Activated naive CD8-positive, alpha-beta T cell treated with anti-CD3 and anti-CD28 coated beads, Interleukin-2, amount 50 U/mL, for 16 hours (primary cell): ENCODE data around the gene MICU1.
"Not testable (repeated sequence)": the region's sequence is repeated elsewhere in the genome, so short reads cannot be mapped to it uniquely, and the experiment has no call there.

ENCODE experiments used
- DNase-seq: peaks from one replicate; pipeline ENCODE4 v3.0.0-alpha.2; 2020; ENCODE audit warnings: low read depth, low spot score

Gene MICU1, protein sequence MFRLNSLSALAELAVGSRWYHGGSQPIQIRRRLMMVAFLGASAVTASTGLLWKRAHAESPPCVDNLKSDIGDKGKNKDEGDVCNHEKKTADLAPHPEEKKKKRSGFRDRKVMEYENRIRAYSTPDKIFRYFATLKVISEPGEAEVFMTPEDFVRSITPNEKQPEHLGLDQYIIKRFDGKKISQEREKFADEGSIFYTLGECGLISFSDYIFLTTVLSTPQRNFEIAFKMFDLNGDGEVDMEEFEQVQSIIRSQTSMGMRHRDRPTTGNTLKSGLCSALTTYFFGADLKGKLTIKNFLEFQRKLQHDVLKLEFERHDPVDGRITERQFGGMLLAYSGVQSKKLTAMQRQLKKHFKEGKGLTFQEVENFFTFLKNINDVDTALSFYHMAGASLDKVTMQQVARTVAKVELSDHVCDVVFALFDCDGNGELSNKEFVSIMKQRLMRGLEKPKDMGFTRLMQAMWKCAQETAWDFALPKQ

DNA sequence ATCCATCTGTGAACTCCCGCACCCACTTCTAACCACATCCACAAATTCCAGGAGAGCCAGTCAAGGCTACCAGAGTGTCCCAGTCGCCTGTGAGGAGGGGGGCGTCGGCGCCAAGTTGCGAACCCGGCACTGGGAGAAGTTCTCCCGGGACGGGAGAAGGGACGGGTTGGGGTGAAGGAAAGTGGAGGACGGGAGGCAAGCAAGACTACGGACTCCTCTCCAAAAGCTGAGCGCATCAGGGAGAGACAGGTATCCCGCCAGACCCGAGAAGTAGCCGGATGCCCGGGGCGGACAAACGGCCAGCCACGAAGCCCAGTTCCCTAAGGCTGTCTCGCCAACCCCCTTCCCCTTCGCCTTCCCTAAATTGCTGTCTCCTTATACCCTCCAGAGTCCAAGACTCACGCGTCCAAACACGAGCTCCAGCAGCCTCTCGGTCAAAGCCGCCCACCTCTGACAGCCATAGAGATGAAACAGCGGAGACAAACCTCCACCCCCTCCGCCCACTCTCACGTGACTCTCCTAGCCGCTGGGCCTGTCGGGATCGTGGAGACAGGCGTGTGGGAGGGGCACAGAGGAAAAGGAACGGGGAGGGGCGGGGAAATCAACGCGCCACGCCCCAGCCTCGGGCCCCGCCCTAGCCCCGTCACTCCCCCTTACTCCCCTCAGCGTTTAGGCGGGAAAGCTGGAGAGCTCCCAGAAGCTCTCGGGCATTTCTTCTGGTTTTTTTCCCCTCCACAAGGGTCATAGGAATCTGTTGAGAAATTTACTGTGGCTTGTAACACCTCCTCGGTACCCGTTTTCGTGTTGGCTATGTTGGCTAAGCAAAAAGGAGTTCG, at the start of gene MICU1:
TSS of gene MICU1 (minus strand) at position 472 of the 836 bp plus-strand sequence. CDS start 59,286 bp downstream, outside the sequence.
- DNase-seq: peak; percentile 87

DNA sequence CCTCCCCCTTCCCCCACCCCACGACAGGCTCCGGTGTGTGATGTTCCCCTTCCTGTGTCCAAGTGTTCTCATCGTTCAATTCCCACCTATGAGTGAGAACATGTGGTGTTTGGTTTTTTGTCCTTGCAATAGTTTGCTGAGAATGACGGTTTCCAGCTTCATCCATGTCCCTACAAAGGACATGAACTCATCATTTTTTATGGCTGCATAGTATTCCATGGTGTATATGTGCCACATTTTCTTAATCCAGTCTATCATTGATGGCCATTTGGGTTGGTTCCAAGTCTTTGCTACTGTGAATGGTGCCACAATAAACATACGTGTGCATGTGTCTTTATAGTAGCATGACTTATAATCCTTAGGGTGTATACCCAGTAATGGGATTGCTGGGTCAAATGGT, 48.3 kb upstream of the MICU1 start:
- not testable (repeated sequence) for DNase-seq

DNA sequence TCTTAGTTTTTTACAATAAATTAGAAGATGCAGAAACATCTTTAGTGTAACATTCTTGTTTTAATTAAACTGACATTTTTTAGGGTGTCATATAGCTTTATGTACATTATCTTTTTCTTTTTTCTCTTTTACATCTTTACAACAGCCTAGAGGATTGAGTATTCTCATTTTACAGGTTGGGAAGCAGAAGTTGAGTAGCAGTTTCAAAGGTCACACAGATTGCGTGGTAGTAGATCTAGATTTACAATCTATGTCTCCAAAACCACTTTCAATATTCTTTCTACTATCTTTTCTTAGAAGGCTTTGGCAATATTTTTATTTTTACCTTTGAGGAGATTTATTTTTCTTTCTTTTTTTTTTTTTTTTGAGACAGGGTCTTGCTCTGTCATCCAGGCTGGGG, 47.4 kb upstream of the MICU1 start:
- DNase-seq: no peak

DNA sequence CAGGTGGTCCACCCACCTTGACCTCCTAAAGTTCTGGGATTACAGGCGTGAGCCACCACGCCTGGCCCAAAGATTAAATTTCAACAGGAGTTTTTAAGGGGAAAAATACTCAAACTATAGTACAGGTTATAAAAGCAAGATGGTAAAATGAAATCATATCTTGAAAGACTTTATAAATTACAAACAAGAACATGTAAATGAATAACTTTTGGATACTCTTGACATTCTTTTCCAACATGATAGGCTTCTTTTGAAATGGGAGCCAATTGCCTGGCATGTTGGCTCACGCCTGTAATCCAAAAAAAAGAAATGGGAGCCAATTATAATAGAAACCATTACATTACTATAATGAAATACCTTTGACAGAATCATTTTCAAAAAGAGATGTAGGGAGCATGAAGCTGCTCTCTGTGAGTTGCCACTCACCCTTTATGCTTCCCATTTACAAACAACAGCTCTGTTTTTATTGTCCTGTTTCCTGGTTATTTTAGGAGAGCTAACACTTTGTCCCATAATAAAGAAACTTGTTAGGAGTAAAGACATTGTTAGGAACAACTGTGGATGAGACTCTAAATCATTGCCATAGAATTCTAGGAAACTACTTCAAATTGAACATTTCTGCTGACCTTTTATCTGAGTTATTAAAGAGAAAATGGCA, 41.5 kb upstream of the MICU1 start:
- DNase-seq: no peak

DNA sequence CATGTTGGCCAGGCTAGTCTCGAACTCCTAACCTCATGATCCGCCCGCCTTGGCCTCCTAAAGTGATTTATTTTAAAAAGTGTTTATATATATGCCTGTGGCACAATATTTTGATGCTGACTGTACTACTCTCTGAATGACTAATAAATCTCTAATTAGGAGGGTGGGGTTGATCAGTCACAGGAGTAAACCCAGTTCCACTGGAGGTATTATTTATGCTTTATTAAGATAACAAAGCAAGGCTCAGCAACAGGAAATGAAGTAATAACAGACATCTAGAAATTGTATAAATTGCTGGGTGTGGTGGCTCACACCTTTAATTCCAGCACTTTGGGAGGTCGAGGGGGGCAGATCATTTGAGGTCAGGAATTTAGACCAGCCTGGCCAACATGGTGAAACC, 40.0 kb upstream of the MICU1 start:
- no peak for DNase-seq

DNA sequence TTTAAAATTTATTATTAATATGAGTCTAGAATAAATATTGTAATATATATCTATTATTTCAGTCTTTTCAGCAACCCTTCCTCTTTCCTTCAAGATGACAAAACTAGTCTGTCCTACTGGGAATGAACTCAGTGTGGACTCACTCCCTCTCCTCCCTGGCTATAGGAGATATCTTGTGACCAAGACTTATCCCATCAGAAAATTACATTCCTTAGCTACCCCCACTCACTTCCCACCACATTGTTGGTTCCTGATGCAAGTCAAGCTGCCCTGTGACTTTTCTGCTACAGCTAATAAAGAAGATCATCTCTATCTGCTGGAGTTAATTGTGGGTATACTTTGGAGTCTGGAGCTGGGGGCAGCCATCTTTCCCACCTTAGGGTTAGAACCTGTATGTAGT, 38.1 kb upstream of the MICU1 start:
- DNase-seq: no peak

DNA sequence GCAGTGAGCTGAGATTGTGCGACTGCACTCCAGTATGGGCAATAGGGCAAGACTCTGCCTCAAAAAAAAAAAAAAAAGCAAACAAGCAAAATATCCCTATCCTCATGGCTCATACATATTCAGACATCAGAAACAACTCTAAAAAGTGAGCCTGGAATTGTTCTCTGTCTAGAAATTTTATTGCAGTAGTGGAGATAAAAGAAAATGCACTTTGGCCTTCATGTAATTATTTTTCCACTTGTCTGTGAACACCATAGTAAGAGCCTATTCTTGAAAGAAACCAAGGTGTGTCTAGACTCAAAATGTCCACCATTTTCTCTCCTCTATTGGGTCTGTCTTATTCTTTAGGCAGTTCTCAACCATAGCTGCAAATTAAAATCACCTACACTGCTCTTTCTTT, 35.6 kb upstream of the MICU1 start:
- DNase-seq: no peak

DNA sequence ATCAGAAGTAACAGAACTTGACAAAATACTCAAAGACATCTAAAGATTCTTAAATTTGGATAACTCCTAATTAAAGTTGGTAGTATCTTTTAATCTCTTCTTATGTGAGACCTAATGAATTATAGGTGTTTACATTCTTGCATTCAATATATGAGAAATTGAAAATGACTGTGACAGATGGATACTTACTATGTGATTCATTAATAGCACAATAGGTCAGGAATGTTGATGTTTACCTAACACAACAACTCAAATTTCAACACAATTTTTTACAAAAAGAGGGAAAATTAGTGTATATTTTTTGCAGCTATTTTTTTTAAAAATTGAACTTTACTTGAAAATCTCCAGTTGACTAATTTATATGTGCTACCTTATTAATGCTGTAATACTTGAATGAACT, 34.3 kb upstream of the MICU1 start:
- no peak for DNase-seq

DNA sequence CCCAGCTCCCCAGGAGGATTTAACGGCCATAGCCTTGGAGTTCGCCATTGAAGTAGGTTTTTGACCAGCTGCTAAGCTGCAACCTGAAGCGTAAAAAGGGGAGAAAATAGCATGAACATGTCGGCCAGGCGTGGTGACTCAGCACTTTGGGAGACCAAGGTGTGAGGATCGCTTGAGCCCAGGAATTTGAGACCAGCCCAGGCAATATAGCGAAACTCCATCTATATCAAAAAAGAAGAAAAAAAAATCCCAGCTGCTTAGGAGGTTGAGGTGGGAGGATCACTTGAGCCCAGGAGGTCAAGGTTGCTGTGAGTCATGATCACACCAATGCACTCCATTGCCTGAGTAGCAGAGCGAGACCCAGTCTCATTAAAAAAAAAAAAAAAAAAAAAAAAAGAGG, 33.8 kb upstream of the MICU1 start:
- no peak for DNase-seq

DNA sequence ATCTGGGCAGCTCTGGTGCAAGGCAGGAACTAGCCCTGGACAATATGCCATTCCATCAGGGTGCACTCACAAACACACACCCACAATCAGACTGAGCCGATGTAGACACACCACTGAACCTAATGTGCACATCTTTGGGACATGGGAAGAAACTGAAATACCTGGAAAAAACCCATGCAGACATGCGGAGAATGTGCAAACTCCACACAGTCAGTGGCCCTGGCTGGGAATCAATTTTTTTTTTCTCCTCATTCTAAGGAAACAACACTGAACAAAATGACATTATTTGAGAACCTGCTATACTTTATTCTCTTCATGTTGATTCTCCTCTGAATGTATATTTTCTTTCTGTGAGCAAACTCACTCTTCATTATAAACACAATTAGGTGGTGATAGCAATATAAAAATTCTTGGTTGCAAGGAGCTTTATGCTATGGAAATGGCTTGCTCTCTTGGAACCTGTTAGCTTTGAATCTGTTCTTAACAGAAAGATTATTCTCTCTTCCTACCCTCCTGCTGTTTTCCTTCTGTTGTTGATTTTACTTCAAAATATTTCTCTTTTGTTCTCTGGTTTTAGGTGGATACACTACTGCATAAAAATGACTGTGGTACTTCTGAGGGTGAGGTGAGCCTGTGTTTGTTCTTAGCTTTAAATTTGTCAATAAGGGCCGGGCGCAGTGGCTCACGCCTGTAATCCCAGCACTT, 33.0 kb upstream of the MICU1 start:
- no peak for DNase-seq

DNA sequence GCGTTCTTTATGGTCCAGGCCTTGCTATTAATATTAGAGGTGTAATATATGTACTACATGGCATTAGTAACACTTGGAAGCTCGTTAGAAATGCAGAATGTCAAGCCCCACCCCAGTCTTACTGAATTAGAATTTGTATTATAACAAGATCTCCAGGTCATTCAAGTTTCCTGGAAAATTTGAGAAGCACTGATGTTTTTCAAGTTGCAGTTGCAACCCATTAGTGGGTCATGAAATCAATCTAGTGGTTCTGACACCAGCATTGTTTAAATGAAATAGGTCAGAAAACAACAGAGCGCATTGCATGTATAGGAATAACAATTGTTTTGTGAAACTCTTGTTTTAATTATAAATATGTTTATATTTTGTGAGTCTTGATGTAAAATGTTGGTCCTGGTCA, 28.8 kb upstream of the MICU1 start:
- no peak for DNase-seq

DNA sequence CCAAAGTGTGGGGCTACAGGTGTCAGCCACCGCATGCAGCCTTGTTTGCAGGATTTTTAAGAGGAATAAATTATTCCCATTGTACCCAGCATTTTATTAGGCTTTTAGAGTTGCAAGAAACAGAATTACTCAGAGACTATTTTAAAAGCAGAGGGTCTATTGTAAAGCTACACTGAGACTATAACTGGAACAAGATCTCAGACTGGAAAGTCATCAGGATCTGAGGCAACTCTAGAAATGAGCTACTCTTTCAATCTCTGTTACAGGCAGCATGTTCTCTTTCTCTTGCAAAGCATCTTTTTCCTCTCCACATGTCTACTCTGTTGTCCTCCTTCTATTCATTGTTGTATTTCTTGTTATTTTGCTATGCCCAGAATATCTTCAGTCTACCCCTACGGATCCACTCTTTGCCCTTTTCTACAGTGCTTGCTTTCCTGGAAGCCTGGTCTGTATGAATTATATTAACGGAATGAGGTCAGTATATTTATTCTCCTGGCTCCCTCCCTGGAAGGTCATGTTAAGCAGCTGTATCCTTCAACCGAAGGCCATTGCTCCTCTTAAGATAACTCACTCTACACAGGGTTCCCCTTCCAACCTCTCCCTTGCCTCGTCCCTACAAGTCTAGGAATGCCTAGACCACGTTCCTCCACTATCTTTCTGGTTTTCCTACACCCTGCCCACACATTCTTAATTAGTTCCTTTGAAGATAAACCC, 27.7 kb upstream of the MICU1 start:
- no peak for DNase-seq

DNA sequence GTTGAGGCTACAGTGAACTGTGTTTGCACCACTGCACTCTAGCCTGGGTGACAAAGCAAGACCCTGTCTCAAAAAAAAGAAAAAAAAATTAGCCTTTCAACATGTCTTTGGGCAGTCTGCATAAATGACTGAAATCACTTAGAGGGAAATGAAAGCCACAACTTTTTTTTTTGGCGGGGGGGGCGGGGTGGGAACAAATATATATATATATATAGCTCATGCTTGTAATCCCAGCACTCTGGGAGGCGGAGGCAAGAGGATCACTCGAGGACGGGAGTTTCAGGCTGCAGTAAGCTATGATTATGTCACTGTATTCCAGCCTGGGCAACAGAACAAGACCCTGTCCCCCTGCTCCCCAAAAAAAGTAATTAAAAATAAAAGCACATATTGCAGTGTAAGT, 23.4 kb upstream of the MICU1 start:
- no peak for DNase-seq

DNA sequence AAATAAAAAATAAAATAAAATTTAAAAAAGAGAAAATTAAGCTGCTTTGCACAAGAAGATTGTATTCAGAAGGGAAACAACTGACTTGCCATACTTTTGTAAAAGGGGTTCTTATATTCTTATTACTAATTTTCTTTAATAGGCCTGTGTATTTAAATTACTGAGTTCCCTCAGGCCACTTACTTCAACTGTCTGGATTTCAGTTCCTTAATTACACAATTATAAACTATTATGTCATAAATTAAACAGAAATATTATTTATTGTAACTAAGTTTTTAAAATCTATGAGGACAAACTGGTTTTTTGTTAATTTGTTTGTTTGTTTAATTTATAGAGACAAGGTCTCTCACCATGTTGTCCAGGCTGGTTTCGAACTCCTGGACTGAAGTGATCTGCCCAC, 22.4 kb upstream of the MICU1 start:
- DNase-seq: no peak

DNA sequence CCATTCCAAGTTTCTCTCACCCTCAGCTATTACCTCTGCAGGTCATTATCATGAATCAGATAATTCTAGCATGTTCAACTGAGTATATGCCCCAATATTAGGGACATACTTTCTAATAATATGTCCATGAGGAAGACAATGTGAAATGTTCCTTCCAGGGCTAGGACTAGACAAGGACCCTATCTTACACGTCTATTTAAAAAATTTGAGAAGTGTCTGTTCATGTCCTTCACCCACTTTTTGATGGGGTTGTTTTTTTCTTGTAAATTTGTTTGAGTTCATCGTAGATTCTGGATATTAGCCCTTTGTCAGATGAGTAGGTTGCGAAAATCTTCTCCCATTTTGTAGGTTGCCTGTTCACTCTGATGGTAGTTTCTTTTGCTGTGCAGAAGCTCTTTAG, 21.1 kb upstream of the MICU1 start:
- not testable (repeated sequence) for DNase-seq

DNA sequence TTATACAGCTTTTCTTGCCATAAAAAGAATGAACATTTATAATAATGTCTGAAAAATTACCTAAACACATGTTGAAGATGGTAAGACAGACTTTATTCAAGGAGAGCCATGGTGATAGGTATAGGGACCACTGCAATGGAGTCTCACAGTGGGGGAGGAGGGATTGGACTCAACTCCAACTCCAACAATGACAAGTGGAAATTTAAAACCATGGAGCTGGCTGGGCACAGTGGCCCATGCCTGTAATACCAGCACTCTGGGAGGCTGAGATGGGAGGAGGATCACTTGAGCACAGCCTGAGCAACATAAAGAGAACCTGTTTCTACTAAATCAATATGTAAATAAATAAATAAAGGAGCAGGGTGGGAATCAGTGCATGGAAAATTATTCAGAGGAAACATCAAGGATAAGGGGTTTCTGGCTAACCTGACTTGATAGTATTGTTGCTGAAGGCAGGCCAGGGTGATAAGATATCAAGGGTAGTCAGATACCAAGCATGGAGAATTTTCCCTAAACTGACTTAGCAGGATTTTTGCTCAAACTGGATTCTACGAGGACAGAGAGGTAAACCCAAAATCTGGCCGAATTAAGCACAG, 19.5 kb upstream of the MICU1 start:
- DNase-seq: no peak

DNA sequence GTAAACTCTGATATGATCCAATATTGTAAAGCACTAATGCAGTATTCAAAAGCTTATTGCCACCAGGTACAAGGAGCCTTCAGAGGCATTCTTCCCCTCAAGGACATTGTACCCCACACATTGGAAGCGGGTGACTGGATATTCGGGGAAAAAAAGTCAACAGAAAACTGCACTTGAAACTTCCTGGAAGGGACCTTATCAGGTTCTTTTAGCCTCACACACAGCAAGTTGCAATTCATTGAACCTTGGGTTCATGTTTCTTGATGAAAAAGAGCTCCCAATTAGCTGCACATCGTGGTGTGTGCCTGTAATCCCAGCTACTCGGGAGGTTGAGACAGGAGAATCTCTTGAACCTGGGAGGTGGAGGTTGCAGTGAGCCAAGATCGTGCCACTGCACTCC, 16.4 kb upstream of the MICU1 start:
- no peak for DNase-seq

DNA sequence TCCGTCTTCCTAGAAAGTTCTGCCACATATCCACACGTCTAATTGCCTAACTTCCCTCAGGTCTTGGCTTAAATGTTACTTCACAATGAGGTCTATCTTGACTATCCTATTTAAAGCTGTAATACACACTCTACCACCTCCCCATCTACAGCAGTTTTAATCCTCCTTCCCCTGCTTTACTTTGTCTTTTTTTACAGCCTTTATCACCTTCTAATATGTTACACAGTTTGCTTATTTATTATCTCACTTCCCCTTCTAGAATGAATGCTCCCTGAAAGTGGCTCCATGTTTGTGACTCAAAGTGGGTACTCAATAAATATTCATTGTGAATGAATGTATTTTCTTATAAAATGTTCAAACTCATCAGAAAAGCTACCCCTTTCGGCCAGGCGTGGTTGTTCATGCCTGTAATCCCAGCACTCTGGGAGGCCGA, 13.6 kb upstream of the MICU1 start:
- DNase-seq: no peak

DNA sequence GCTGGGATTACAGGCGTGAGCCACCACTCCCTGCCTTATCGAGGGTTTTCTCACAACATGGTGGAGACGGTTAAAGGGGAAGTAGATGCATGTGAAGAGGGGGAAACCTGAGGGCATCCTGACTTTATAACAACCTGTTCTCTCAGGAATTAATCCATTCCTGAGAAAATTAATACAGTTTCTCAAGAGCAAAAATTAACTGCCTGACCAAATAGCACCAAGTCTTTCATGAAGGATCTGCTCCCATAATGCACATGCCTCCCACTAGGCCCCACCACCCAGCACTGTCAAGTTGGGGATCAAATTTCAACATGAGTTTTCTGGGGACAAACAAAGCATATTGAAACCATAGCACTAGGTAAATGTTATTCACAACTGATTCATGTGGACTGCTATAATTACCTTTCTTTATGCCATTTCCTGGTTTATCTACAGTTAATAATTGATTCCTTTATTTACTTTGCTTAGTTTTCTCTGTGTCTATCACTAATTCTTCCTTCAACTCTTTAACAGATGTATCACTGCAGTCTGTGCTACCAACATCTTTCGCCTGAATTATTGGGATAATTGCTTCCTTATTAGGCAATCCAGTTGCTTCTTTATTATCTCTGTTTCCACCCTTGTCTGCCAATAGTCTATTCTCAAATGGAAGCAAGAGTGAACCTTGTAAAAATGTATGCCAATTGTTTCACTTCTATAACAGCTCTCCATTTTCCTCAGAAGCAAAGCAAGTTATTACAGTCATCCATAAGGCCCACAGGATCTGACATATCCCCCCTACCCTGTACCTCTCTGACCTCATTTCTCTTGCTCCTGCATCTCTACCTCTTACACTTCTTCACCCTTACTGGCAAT, 12.9 kb upstream of the MICU1 start:
- DNase-seq: no peak
